Mesenchymal stem cell (in vitro differentiated cells and primary cell): ENCODE data around the gene AK3.

Source experiments
- DNase-seq: peaks from one replicate; pipeline ENCODE4 v3.0.0-alpha.2; 2013
- H2AFZ ChIP-seq: one replicate; pipeline ENCODE4 v1.6.1; 2013; ENCODE audit warnings: low read depth, mild to moderate bottlenecking, control low read depth, inconsistent platforms, low read length, moderate library complexity
- H2AK5ac ChIP-seq: 2 replicates; pipeline ENCODE4 v1.6.1; 2013; ENCODE audit warnings: low read length, moderate library complexity, mild to moderate bottlenecking, inconsistent platforms; ENCODE audit not compliant: severe bottlenecking
- H2BK120ac ChIP-seq: one replicate; pipeline ENCODE4 v1.6.1; 2013; ENCODE audit warnings: low read depth, mild to moderate bottlenecking, inconsistent platforms, low read length, moderate library complexity
- H2BK12ac ChIP-seq, 2 experiments: one replicate each; pipeline ENCODE4 v1.6.1; 2013; ENCODE audit warnings: inconsistent platforms in 2 of 2, low read length in 2 of 2, mild to moderate bottlenecking in 2 of 2, moderate library complexity in 2 of 2, control low read depth in 1 of 2
- H2BK15ac ChIP-seq: one replicate; pipeline ENCODE4 v1.6.1; 2013; ENCODE audit warnings: mild to moderate bottlenecking, low read depth, inconsistent platforms; ENCODE audit not compliant: poor library complexity, severe bottlenecking
- H2BK5ac ChIP-seq: 2 replicates; pipeline ENCODE4 v1.6.1; 2013; ENCODE audit warnings: low read depth, mild to moderate bottlenecking, low read length, control low read depth, inconsistent platforms; ENCODE audit not compliant: poor library complexity, severe bottlenecking
- H3K14ac ChIP-seq, 2 experiments: one replicate each; pipeline ENCODE4 v1.6.1; 2013; ENCODE audit warnings: inconsistent platforms in 2 of 2, low read length in 2 of 2, control low read depth in 1 of 2, mild to moderate bottlenecking in 1 of 2, moderate library complexity in 1 of 2
- H3K18ac ChIP-seq, 2 experiments: one replicate each; pipeline ENCODE4 v1.6.1; 2013; ENCODE audit warnings: inconsistent platforms in 2 of 2, low read length in 2 of 2, control low read depth in 1 of 2, low read depth in 1 of 2, mild to moderate bottlenecking in 1 of 2
- H3K23ac ChIP-seq, 2 experiments: one replicate each; pipeline ENCODE4 v1.6.1; 2013; ENCODE audit warnings: inconsistent platforms in 2 of 2, low read length in 2 of 2, mild to moderate bottlenecking in 2 of 2, moderate library complexity in 2 of 2, control low read depth in 1 of 2
- H3K27ac ChIP-seq: 2 replicates; pipeline ENCODE4 v1.5.1; 2013; ENCODE audit warnings: mild to moderate bottlenecking, moderate library complexity, low read length, control low read depth, inconsistent platforms; ENCODE audit not compliant: poor library complexity, severe bottlenecking
- H3K27me3 ChIP-seq, 2 experiments: 2 replicates each; pipeline versions ENCODE4 v1.6.1 to v1.7.0; 2013; ENCODE audit warnings: low read length in 2 of 2, mild to moderate bottlenecking in 2 of 2, moderate library complexity in 2 of 2, control low read depth in 1 of 2, inconsistent platforms in 1 of 2; ENCODE audit not compliant: control insufficient read depth in 1 of 2, insufficient read depth in 1 of 2
- H3K36me3 ChIP-seq, 2 experiments: 2 replicates each; pipeline versions ENCODE4 v1.6.1 to v1.7.0; 2013; ENCODE audit warnings: low read length in 2 of 2, control low read depth in 1 of 2, inconsistent platforms in 1 of 2, low read depth in 1 of 2, mild to moderate bottlenecking in 1 of 2; ENCODE audit not compliant: insufficient read depth in 2 of 2, control insufficient read depth in 1 of 2
- H3K4ac ChIP-seq, 2 experiments: one replicate each; pipeline ENCODE4 v1.6.1; 2013; ENCODE audit warnings: inconsistent platforms in 2 of 2, low read length in 2 of 2, mild to moderate bottlenecking in 2 of 2, moderate library complexity in 2 of 2, control low read depth in 1 of 2, low read depth in 1 of 2
- H3K4me1 ChIP-seq: 2 replicates; pipeline ENCODE4 v1.6.1; 2013; ENCODE audit warnings: low read depth, low read length, control low read depth; ENCODE audit not compliant: control insufficient read depth, insufficient read depth
- H3K4me2 ChIP-seq: 2 replicates; pipeline ENCODE4 v1.6.1; 2013; ENCODE audit warnings: low read length, mild to moderate bottlenecking, inconsistent platforms; ENCODE audit not compliant: poor library complexity, severe bottlenecking
- H3K4me3 ChIP-seq, 2 experiments: 2 replicates each; pipeline versions ENCODE4 v1.5.1 to v1.7.0; 2013; ENCODE audit warnings: low read length in 2 of 2, mild to moderate bottlenecking in 2 of 2, control low read depth in 1 of 2, low read depth in 1 of 2; ENCODE audit not compliant: insufficient read depth in 1 of 2
- H3K79me1 ChIP-seq: replicated peaks from 2 replicates; pipeline ENCODE4 v1.6.1; 2013; ENCODE audit warnings: mild to moderate bottlenecking, control low read depth, low read length, inconsistent platforms; ENCODE audit not compliant: poor library complexity, severe bottlenecking
- H3K9ac ChIP-seq: 2 replicates; pipeline ENCODE4 v1.7.0; 2013; ENCODE audit warnings: mild to moderate bottlenecking, low read length, moderate library complexity
- H3K9me3 ChIP-seq: 2 replicates; pipeline ENCODE4 v1.7.0; 2013; ENCODE audit warnings: mild to moderate bottlenecking, low read length; ENCODE audit not compliant: control insufficient read depth
- H4K8ac ChIP-seq: one replicate; pipeline ENCODE4 v1.6.1; 2013; ENCODE audit warnings: inconsistent platforms, mild to moderate bottlenecking, low read length, moderate library complexity
- H4K91ac ChIP-seq: one replicate; pipeline ENCODE4 v1.6.1; 2013; ENCODE audit warnings: mild to moderate bottlenecking, low read length, inconsistent platforms
- WGBS: methylation state at CpG from one replicate; pipeline ENCODE4 v1.1.7; 2013; ENCODE audit warnings: mixed read lengths; 5-methylcytosine and 5-hydroxymethylcytosine counted together

The AK3 gene

DNA sequence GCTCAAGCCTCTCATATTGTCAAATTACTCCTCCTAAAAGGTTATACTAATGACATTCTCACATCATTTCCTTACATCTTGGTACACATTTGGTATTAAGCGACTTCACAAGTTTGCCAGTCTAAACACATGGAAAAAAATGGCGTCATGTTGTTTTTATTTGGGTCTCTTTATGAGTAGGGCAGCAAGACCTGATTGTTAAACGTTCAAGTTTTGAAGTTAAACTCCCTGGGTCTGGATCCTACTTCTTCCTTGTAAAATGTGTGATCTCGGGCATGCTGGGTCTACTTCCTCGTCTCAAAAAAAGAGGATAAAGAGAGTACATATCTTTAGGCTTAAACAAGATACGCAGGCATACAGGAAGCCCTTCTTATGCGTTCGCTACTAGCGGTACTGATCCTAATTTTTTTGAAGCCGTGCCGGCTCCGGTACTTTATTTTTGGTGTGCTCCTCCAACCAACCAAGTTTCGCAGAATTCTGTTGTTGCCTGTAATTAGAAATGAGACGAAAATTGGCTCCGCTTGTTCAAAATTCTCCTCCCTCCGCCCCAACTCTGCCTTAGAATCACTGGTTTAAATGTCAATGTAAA is 62.2 kb downstream of the AK3 start:
- Histone ChIP-seq H2AK5ac (peak overlapping the region; percentile 63), H2BK12ac (no peak overlapping the region), H3K4me1 (peaks cover 3% of the 10 kb centered on the region), H3K4ac (peak overlapping the region in 1 of 2 experiments; percentile 19), H3K79me1 (no peaks in the 10 kb centered on the region), H3K9ac (peak overlapping the region; percentile 97), H3K4me2 (peak overlapping the region; percentile 78), H2BK120ac (no peak overlapping the region), H3K14ac (no peak overlapping the region), H2BK15ac (no peak overlapping the region), H4K91ac (no peak overlapping the region), H2BK5ac (peak overlapping the region; percentile 74), H3K27me3 (no peaks in the 10 kb centered on the region), H4K8ac (no peak overlapping the region), H3K18ac (peak overlapping the region in 1 of 2 experiments; percentile 34), H3K9me3 (no peaks in the 10 kb centered on the region), H3K4me3 (peak overlapping the region; percentile 41 to 90), H3K27ac (peak overlapping the region; percentile 89), H2AFZ (peak overlapping the region; percentile 6), H3K23ac (no peak overlapping the region), H3K36me3 (peaks cover 0 to 8% of the 10 kb centered on the region in 2 experiments)
- DNase-seq = peak; percentile 54
- under 1% methylated on average over 12 of the region's 16 CpGs for WGBS

DNA sequence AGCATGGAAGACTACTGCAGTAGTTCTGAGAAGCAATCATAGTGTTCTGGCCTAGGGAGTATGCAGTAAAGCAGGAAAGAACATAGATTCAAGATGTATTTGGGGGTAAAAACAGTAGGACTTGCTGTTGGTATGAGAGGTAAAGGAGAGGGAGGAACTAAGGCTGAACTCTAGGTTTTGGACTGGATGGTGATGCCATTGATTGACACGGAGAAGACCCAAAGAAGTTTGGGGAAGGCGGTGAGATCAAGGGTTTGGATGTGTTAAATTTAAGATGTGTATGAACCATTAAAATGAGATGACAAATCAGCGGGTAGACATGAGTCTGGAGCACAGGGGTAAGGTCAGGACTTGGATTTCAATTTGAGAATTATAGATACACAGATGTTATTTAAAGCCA is 63.6 kb downstream of the AK3 start:
- H3K4me3 ChIP-seq = no peak overlapping the region
- no peak overlapping the region for H3K23ac ChIP-seq
- H3K27me3 ChIP-seq = no peaks in the 10 kb centered on the region
- H3K18ac ChIP-seq = no peak overlapping the region
- no peak overlapping the region for H2BK5ac ChIP-seq
- no peak for DNase-seq
- H3K9me3 ChIP-seq = no peaks in the 10 kb centered on the region
- H3K4me1 ChIP-seq = peaks cover 3% of the 10 kb centered on the region
- H2BK12ac ChIP-seq = no peak overlapping the region
- WGBS = 90% methylated on average over 3 of the region's 3 CpGs
- H3K36me3 ChIP-seq = no peaks in the 10 kb centered on the region
- no peak overlapping the region for H3K4ac ChIP-seq
- no peak overlapping the region for H2BK120ac ChIP-seq
- H3K9ac ChIP-seq = no peak overlapping the region
- no peak overlapping the region for H2BK15ac ChIP-seq
- no peak overlapping the region for H2AFZ ChIP-seq
- no peak overlapping the region for H4K8ac ChIP-seq
- no peaks in the 10 kb centered on the region for H3K79me1 ChIP-seq
- H4K91ac ChIP-seq = no peak overlapping the region
- H2AK5ac ChIP-seq = no peak overlapping the region
- H3K4me2 ChIP-seq = no peak overlapping the region
- no peak overlapping the region for H3K14ac ChIP-seq
- H3K27ac ChIP-seq = peak overlapping the region; percentile 93

DNA sequence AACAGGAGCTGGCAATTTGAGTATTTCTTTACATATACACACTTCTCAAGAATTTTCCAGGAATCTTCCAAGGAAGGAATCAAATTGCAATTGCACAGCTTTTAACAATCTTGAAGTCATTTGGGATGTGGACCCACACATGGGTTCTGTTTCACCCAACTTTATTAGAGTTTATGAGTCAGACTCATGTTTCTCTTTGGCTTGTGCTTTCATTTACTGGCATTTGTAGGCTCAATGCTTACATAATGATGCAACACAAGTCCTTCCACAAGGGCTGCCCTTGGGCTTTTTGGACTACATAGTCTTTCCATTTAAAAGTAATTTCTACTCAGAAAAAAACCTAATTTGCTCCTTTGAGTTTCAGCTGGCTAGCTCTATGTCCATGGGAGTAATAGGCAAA is 66.2 kb downstream of the AK3 start:
- Histone ChIP-seq H2BK120ac (no peak overlapping the region), H3K4ac (no peak overlapping the region), H3K23ac (no peak overlapping the region), H4K91ac (no peak overlapping the region), H2AK5ac (no peak overlapping the region), H3K14ac (no peak overlapping the region), H4K8ac (no peak overlapping the region), H3K4me3 (no peak overlapping the region), H3K9me3 (no peaks in the 10 kb centered on the region), H3K18ac (no peak overlapping the region), H2BK12ac (no peak overlapping the region), H3K36me3 (no peaks in the 10 kb centered on the region), H2BK5ac (no peak overlapping the region), H3K27ac (no peak overlapping the region), H3K4me2 (no peak overlapping the region), H3K9ac (no peak overlapping the region), H2AFZ (no peak overlapping the region), H3K79me1 (no peaks in the 10 kb centered on the region), H3K4me1 (peaks cover 3% of the 10 kb centered on the region), H3K27me3 (no peaks in the 10 kb centered on the region), H2BK15ac (no peak overlapping the region)
- DNase-seq = peak; percentile 70

DNA sequence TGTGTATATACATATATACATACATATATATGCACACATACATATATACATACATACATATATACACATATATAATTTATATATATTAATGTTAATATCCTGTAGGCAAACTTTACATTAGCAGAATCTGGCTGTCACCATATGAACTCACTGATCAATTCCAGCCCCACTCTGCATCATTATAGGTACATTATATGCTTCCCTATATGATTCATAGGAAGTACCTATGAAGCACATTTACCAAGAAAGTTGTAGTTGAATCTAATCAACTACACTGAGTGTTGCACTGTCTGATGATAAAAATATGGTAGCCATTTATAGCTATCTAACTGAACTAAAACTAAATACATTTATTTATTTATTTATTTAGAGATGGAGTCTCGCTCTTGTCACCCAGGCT is 69.3 kb downstream of the AK3 start:
- WGBS = 93% methylated on average over 1 of the region's 1 CpG
- Histone ChIP-seq H3K79me1 (no peaks in the 10 kb centered on the region), H2BK120ac (no peak overlapping the region), H3K9ac (no peak overlapping the region), H4K91ac (no peak overlapping the region), H3K36me3 (no peaks in the 10 kb centered on the region), H2BK5ac (no peak overlapping the region), H3K4me2 (no peak overlapping the region), H4K8ac (no peak overlapping the region), H3K23ac (no peak overlapping the region), H3K4ac (no peak overlapping the region), H3K14ac (no peak overlapping the region), H3K27ac (no peak overlapping the region), H3K4me1 (peaks cover under 1% of the 10 kb centered on the region), H3K27me3 (no peaks in the 10 kb centered on the region), H3K4me3 (no peak overlapping the region), H3K18ac (no peak overlapping the region), H3K9me3 (no peaks in the 10 kb centered on the region), H2AFZ (no peak overlapping the region), H2BK12ac (no peak overlapping the region), H2AK5ac (no peak overlapping the region), H2BK15ac (no peak overlapping the region)
- no peak for DNase-seq
